HCT116 (cell line): ENCODE data around the gene CYP2D6. TPM values are rescaled to one million over a fixed set of nuclear protein-coding genes. Genes with fewer than 3 reads are reported as not detected.
A peak's percentile ranks its signal among the peaks of the same experiment; 100 is the strongest.
"Not testable (repeated sequence)": the region's sequence is repeated elsewhere in the genome, so short reads cannot be mapped to it uniquely, and the experiment has no call there.

Experiments
- ATAC-seq: fragments of 200-7000 bp; cut with Tn5 transposase; 2 replicates; pipeline ENCODE4 v1.9.1; 2020; ENCODE audit warnings: mild to moderate bottlenecking, moderate library complexity
- BruUV-seq: library from RNA; stranded (reverse); fragments of 400-500 nt; replicated peaks from 2 replicates; lab custom pipeline; 2021; lab: Mats Ljungman, UMichigan
- CTCF ChIA-PET: fragments of 300-600 bp; sonication (Branson Sonifier 250); formaldehyde crosslinking; loops from one replicate; lab custom pipeline; 2021; ENCODE audit warnings: antibody characterized with exemption; lab: Charles Lee
- POLR2A ChIA-PET: fragments of 300-600, 350-600 bp; sonication (Branson Sonifier 250); formaldehyde crosslinking; loops from one replicate; lab custom pipeline; 2021; ENCODE audit warnings: antibody characterized with exemption; lab: Charles Lee
- RAD21 ChIA-PET, 2 experiments: fragments of 300-600 bp; sonication (Branson Sonifier 250); formaldehyde crosslinking; loops; one replicate each; lab custom pipeline; 2023; ENCODE audit warnings: low total read pairs in 2 of 2; ENCODE audit not compliant: uncharacterized antibody in 2 of 2, unreplicated experiment in 2 of 2, low non-redundant PET in 1 of 2; lab: Charles Lee
- DNase-seq: peaks from one replicate; pipeline ENCODE4 v3.0.0-alpha.2; 2010; ENCODE audit warnings: low read depth, low spot score
- H2AFZ ChIP-seq: fragments of 200-600 bp; shearing (Covaris generic), sonication (generic); 2 replicates; pipeline ENCODE4 v1.6.1; 2017; ENCODE audit warnings: low read depth, mixed run types, mixed read lengths, antibody characterized with exemption, low read length; ENCODE audit not compliant: poor library complexity, severe bottlenecking
- H3K27ac ChIP-seq: 2 replicates; pipeline ENCODE4 v1.5.1; 2012; ENCODE audit warnings: low read depth, low read length
- H3K27me3 ChIP-seq: fragments of 200-600 bp; sonication (generic); 2 replicates; pipeline ENCODE4 v1.6.1; 2016; ENCODE audit warnings: mixed run types, low read length, mixed read lengths; ENCODE audit not compliant: insufficient read depth
- H3K36me3 ChIP-seq, 2 experiments: fragments of 200-500 bp in 1 of 2; fragments of 200-600 bp in 1 of 2; sonication (Bioruptor generic) in 1 of 2; sonication (generic) in 1 of 2; 2 replicates each; pipeline versions ENCODE4 v1.5.1 to v1.6.1; 2014 to 2016; ENCODE audit warnings: low read length in 2 of 2, inconsistent platforms in 1 of 2, mixed read lengths in 1 of 2, mixed run types in 1 of 2; ENCODE audit not compliant: insufficient read depth in 2 of 2, control insufficient read depth in 1 of 2
- H3K4me1 ChIP-seq, 2 experiments: fragments of 200-600 bp in 1 of 2; sonication (generic) in 1 of 2; 2 replicates each; pipeline versions ENCODE4 v1.5.1 to v1.6.1; 2012 to 2017; ENCODE audit warnings: low read length in 2 of 2, inconsistent platforms in 1 of 2, mild to moderate bottlenecking in 1 of 2, mixed read lengths in 1 of 2, mixed run types in 1 of 2, moderate library complexity in 1 of 2; ENCODE audit not compliant: insufficient read depth in 2 of 2, control insufficient read depth in 1 of 2
- H3K4me2 ChIP-seq: fragments of 200-600 bp; sonication (generic); 2 replicates; pipeline ENCODE4 v1.6.1; 2017; ENCODE audit warnings: mixed run types, low read length, mixed read lengths
- H3K4me3 ChIP-seq, 2 experiments: fragments of 200-600 bp in 1 of 2; sonication (generic) in 1 of 2; replicated peaks in 1 of 2; 2 replicates each; pipeline ENCODE4 v1.5.1; 2011 to 2016; ENCODE audit warnings: low read length in 2 of 2, control low read depth in 1 of 2, low read depth in 1 of 2, mild to moderate bottlenecking in 1 of 2, mixed read lengths in 1 of 2, mixed run types in 1 of 2
- H3K79me2 ChIP-seq: fragments of 200-600 bp; sonication (generic); 2 replicates; pipeline ENCODE4 v1.6.1; 2017; ENCODE audit warnings: mild to moderate bottlenecking, mixed run types, low read length, moderate library complexity, mixed read lengths; ENCODE audit not compliant: insufficient read depth
- H3K9ac ChIP-seq: fragments of 200-600 bp; sonication (generic); 2 replicates; pipeline ENCODE4 v1.6.1; 2016; ENCODE audit warnings: low read length, mixed read lengths
- H3K9me2 ChIP-seq: fragments of 200-600 bp; sonication (generic), shearing (Covaris generic); 2 replicates; pipeline ENCODE4 v1.6.1; 2017; ENCODE audit warnings: mixed run types, mild to moderate bottlenecking, moderate library complexity; ENCODE audit not compliant: insufficient read depth
- H3K9me3 ChIP-seq, 2 experiments: fragments of 200-500 bp in 1 of 2; fragments of 200-600 bp in 1 of 2; sonication (Bioruptor generic) in 1 of 2; sonication (generic) in 1 of 2; 2 replicates each; pipeline ENCODE4 v1.6.1; 2014 to 2017; ENCODE audit warnings: low read length in 2 of 2, mixed read lengths in 2 of 2, inconsistent platforms in 1 of 2, low read depth in 1 of 2, mild to moderate bottlenecking in 1 of 2, mixed run types in 1 of 2, moderate library complexity in 1 of 2; ENCODE audit not compliant: control insufficient read depth in 1 of 2, insufficient read depth in 1 of 2
- H4K20me1 ChIP-seq: fragments of 200-600 bp; sonication (generic), shearing (Covaris generic); 2 replicates; pipeline ENCODE4 v1.6.1; 2017; ENCODE audit warnings: mixed run types, mild to moderate bottlenecking, moderate library complexity; ENCODE audit not compliant: insufficient read depth
- intact Hi-C: fragments of 100-400 bp; cut with micrococcal nuclease; formaldehyde crosslinking; loops from 2 replicates; pipeline ENCODE4 v1.10.0; 2022
- total RNA-seq: library from RNA; stranded (reverse); gene quantifications from one replicate; pipeline ENCODE4 v1.2.1, GENCODE V29; 2021; ENCODE audit not compliant: unreplicated experiment

CYP2D6 gene
- total RNA-seq, 1 experiment from 2014 or later: 1.9 TPM

DNA sequence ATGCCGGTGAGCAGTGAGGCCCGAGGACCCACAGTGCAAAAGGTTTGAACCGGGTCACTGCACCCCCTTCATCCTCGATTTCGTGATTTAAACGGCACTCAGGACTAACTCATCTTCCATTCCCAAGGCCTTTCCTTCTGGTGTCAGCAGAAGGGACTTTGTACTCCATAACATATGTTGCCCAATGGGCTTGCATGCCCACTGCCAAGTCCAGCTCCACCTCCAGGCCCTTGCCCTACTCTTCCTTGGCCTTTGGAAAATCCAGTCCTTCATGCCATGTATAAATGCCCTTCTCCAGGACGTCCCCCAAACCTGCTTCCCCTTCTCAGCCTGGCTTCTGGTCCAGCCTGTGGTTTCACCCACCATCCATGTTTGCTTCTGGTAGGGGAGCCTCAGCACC, 428 bp downstream of the CYP2D6 start:
- ATAC-seq, POLR2A ChIA-PET, H3K36me3 ChIP-seq, H4K20me1 ChIP-seq, CTCF ChIA-PET, H3K4me1 ChIP-seq, H3K79me2 ChIP-seq, BruUV-seq, H3K4me3 ChIP-seq, DNase-seq, intact Hi-C loops, H3K9me2 ChIP-seq, H3K27me3 ChIP-seq, H3K9ac ChIP-seq, H3K27ac ChIP-seq, RAD21 ChIA-PET, H3K9me3 ChIP-seq, H3K4me2 ChIP-seq, H2AFZ ChIP-seq: not testable (repeated sequence)

GRCh38 chr22:42128776-42129694, 1.6 kb downstream of the CYP2D6 start:
- H4K20me1 ChIP-seq, H3K9me2 ChIP-seq, H3K36me3 ChIP-seq, H3K4me1 ChIP-seq, H2AFZ ChIP-seq, intact Hi-C loops, H3K4me2 ChIP-seq, BruUV-seq, RAD21 ChIA-PET, POLR2A ChIA-PET, H3K9ac ChIP-seq, H3K4me3 ChIP-seq, H3K79me2 ChIP-seq, H3K27ac ChIP-seq, CTCF ChIA-PET, DNase-seq, H3K9me3 ChIP-seq, H3K27me3 ChIP-seq: not testable (repeated sequence)
- peak; percentile 42 for ATAC-seq

DNA sequence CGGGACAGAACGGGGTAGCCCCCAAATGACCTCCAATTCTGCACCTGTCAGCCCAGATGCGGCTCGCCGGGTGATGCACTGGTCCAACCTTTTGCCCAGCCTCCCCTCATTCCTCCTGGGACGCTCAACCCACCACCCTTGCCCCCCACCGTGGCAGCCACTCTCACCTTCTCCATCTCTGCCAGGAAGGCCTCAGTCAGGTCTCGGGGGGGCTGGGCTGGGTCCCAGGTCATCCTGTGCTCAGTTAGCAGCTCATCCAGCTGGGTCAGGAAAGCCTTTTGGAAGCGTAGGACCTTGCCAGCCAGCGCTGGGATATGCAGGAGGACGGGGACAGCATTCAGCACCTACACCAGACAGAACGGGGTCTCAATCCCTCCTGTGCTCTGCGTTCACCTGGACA, 2.6 kb downstream of the CYP2D6 start:
- H3K9me2 ChIP-seq, CTCF ChIA-PET, H3K27me3 ChIP-seq, H3K27ac ChIP-seq, H3K4me3 ChIP-seq, H3K79me2 ChIP-seq, intact Hi-C loops, H3K9me3 ChIP-seq, H3K4me1 ChIP-seq, H3K36me3 ChIP-seq, ATAC-seq, DNase-seq, RAD21 ChIA-PET, H4K20me1 ChIP-seq, H2AFZ ChIP-seq, H3K4me2 ChIP-seq, POLR2A ChIA-PET, H3K9ac ChIP-seq, BruUV-seq: not testable (repeated sequence)
